Measurements from ENCODE around the gene NEK10.
"Not testable (repeated sequence)": the region's sequence is repeated elsewhere in the genome, so short reads cannot be mapped to it uniquely, and the experiment has no call there.

Gene NEK10

DNA sequence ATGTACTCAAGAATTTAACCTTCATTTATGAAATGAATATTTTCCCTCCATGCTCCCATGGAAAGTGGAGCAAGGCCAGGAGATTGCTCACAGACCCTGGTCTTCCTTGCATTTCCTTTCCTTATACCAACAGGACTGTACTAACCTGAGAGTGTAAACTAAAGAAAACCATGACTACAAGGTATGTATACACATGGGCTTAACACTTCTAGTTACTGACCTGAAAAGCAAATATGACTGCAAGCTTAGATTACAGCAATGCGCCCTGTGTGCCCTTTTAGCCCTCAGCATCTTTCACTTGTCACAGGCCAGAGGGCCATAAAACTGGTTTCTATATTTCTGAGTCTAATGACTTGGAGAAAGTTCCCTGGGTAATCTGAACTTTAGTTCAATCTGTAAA, 52.1 kb downstream of the NEK10 start:
- no peak for DNase-seq (ENCODE audit: low read depth, low spot score)

DNA sequence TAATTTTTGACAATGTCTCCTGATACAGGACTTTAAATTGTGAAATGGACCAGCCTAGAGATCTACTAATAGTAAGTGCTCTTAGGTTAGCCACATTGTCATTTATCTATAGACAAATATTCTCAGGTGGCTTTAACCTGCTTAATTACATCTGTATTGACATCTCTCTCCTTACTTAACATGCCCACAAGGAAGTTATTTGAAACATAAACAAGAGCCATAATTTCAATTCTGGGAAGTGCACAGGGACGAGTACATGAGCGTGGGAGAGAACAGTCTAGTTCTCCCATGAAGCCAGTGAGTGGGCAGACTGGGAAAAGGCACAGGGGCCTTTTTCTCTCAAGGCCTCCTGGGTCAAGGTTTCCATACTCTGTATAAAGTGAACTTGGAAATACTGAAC, 54.2 kb downstream of the NEK10 start:
- DNase-seq (ENCODE audit: low read depth, low spot score) = no peak

DNA sequence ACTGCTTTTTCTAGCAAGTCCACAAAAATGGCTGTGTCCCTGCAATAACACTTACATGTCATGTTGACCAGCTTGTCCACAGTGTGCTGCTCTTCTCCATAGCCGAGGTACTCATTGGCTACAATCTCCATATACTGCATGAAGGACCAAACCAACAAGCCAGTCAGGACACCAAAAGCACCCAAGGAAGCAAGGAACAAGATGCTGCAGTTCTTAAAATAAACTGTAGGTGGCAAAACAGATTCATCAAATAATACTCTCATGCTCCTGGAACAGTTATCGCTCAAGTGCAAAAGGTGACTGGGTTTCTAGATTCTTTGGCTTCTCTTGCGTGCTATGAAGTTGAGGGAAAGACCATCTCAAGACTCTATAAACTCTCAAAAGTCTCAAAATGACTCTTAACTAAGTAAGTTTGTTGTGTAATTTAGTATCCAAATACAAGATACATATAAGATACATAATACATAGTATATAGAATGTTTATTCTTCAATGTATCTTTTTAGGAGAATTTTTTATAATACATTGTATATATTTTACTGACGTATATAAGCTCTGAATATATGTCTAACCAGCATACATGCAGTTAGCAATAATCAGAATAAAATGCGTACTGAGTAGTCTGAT, 57.0 kb downstream of the NEK10 start:
- peak; percentile 54 for DNase-seq (ENCODE audit: low read depth, low spot score)

DNA sequence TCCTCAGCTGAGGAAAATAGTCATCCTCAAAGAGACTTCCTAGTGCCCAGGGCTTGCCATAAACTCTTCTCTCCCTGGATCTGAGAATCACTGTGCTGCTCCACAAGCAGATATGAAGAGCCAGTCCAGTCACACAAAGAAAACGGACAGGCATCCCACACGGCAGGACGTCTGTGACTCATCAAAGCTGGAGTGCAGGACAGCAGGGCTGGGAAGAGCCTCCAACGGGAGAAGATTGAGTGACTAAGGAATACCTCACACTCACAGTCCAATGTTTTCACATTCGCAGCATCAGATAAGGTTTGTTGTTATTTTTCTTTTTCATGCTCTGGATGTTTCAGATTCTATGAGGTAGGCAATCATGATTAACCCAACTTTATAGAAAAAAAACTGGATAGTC, 57.8 kb downstream of the NEK10 start:
- peak; percentile 91 for DNase-seq (ENCODE audit: low read depth, low spot score)

DNA sequence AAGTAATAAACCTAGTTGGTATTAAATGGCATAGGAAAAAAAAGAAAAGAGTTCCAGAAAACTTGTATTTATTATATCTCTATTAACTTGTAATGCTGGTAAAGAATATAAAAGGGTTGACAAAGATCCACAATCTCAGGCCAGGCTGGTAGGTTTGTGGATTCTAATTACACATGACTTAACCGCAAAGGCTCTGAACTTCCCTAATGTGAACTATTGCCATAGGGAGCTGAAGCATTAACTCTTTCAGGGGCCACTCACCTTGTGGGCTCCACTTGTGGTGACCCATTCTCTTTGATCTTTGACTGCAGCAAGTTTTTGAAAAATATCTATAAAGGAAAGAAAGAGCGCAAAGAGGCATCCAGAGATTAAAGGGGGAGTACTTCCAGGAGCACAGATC, 58.5 kb downstream of the NEK10 start:
- DNase-seq (ENCODE audit: low read depth, low spot score) = no peak

DNA sequence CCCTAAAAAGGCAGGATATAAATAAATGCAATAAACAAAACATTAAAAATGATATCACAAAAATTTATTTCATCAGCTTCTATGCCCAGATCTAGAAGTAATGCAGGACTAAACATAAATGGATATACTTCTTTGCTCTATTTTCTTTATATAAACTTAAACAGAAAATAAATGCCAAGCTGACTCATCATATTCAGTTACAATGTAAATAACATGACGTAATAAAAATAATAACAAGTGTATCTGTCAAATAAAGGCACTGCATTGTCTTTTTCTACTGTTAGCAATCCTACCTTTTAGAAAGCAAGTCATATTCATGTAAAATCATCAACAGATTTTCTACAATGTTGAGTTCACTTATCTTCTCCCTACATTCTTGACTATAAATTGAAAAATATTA, 61.6 kb downstream of the NEK10 start:
- no peak for DNase-seq (ENCODE audit: low read depth, low spot score)

DNA sequence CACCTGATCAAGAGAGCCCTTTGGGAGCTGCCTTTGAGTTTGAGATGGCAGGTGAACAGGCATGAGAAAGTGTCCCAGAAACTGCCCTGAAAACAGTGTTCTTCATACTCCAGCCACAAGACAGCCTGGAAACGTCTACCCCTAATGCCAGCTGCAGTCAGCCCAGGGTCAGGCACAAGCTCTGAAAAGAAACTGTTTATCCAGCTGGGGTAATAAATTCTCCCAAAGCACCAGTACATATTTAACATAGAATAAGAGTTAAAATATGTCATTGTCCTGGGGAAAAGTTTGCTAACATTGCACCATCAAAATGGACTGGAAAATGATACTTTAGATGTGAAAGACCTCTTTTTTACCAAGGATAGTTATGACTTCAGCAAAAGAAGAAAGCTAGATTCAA, 66.3 kb downstream of the NEK10 start:
- DNase-seq (ENCODE audit: low read depth, low spot score) = no peak

DNA sequence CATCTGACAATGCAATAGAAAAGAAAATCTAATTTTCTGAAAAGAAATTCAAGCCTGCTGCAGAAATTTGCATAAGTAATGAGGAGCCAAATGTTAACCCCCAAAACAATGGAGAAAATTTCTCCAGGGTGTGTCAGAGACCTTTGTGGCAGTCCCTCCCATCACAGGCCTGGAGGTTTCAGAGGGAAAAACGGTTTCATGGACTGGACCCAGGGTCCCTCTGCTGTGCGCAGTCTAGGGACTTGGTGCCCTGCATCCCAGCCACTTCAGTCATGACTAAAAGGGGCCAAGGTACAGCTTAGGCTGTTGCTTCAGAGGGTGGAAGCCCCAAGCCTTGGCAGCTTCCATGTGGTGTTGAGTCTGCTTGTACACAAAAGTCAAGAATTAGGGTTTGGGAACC, 70.2 kb downstream of the NEK10 start:
- DNase-seq (ENCODE audit: low read depth, low spot score) = not testable (repeated sequence)

DNA sequence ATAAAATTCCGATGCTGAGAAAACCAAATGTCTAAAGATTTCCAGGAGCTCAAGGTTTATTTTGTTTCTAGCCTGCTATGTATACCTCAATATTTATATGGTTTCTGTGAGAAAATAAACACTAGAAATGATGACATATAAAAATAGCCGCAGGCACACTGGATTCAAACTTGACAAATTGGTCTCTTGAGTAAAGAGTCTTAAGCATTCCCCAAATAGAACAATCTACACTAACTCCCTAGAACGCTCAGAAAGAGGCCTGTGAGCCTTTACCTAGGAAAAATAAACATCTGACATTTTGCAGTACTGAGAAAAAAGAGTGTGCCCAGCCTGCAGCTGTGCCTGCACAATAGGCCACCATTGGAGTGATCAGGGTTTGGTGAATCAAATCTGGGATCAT, 75.2 kb downstream of the NEK10 start:
- no peak for DNase-seq (ENCODE audit: low read depth, low spot score)

DNA sequence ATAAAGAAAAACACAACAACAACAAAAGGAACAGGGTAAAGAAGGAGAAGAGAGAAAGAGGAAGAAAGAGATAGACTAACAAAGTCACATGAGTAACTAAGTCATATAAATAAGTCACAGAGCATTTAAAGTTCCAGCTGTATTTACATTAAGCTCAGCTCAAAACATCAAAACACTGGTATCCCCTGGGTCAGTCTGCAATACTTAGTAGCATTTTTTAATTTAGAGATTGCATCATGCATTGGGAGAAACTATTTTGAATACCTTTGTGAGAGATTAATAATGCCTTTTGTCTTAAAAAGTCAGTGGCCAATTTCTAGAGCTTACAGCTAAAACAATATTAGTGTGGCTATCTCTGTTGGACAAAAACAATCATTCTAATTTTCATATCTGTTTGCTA, 78.4 kb downstream of the NEK10 start:
- no peak for DNase-seq (ENCODE audit: low read depth, low spot score)

DNA sequence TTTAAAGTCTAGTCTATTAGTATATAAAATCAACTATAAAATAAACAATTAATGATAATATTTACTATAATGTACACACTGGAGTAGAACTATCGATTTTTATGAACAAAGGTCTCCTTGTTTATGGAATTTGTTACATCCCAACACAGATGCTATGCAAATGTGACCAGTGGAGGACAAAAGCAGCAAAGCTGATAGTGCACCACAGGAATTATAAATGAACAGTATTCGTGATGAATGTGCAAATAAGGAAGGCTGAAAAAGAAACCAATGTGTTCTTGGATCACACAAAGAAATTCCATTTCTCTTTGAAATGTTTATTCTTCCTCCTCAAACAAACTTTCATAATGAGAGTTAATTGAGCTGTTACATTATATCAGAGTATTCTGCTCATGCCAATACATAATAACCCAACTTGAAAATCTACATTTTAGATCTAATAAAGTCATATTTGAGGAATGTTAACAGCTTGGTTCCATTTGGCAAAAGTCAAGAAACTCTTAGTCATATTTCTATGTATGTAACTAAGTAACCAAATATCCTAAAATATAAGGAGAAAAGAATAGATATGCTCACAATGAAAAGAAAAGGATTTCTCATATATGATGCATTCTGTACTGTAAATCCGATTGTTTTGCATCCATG, 79.3 kb downstream of the NEK10 start:
- DNase-seq (ENCODE audit: low read depth, low spot score) = no peak

DNA sequence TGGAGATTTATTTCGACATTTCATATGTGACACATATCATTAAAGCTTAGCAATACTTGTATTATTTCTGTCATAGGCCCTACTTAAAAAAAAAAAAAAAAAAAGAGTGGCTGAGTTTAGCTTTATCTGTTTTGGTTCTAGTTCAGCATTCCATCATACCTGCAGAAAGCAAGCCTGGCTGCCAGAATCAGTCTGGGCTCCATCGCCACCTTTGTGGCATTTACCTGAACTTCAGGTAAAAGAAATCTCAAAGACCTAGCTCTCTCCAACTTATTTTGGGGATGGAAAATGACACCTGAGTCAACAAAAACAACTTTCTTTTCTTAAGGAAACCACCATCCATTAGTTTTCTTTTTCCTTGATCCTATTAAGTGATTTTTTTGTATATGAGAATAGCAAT, 82.1 kb downstream of the NEK10 start:
- no peak for DNase-seq (ENCODE audit: low read depth, low spot score)

DNA sequence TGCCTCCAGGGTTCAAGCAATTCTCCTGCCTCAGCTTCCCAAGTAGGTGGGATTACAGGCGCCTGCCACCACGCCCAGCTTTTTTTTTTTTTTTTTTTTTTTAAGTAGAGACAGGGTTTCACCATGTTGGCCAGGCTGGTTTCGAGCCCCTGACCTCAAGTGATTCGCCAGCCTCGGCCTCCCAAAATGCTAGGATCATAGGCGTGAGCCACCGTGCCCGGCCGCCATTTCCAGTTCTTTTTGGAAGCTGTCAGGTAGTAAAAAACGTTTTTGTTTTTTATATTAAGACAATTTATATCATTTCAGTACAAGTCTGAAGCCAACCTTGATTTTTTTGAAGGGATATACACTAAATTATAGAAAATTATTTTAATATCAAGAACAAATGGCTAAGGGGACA, 82.7 kb downstream of the NEK10 start:
- DNase-seq (ENCODE audit: low read depth, low spot score) = not testable (repeated sequence)

DNA sequence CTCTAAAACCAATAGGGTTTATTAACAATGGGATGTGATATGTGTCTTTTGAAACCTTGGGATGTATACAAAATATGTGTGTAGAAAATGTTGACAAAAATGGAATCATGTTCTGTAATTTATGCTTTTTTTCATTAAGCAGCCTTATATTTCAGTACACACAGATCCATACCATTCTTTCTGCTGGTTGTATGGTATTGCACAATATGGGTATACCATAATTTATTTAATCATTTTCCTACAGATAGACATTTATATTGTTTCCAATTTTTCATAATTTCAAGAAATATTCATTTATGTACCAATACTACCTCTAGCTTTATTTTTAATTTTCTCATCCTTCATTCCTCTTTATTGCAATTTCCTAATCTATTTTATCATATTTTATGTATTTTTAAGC, 83.5 kb downstream of the NEK10 start:
- no peak for DNase-seq (ENCODE audit: low read depth, low spot score)

DNA sequence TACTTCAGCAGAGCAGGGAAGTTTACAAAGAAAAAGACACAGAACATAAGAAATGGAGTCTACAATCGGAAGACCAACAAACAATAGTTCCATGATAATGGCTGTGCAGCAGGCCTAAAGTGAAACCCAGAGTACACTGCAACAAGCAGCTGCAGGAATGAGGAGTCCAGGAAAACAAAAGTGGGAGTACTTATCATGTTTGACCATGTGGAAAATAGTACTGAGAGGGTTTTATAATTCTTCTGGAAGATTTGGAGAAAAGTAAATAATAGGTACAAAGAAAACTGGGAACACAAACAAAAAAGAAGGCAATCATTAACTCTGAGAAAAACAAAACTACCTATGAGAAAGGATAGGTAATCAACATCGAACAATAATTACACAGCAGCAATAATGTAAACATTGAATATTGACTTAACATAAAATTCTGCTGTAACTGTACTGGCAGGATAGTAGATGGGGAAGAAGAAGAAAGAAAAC, 87.5 kb downstream of the NEK10 start:
- DNase-seq (ENCODE audit: low read depth, low spot score) = no peak

DNA sequence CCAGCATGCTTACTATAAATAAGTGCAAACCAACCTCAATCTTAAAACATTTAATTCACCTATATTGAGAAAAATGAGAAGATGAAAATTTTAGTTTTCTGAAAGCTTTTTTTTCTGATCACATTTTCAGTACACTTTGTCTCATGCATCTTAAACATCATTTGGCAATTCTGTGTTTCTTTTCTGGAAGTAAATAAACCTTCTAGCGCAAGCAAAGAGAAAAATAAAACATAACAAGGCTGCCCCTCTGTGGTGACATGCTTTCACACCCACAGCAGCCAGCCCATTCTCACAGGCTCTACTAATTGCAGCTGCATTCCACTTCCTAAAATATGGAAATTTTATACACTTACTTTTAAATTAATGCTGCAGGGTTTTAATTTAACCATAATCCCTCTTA, 90.1 kb downstream of the NEK10 start:
- DNase-seq (ENCODE audit: low read depth, low spot score) = no peak

DNA sequence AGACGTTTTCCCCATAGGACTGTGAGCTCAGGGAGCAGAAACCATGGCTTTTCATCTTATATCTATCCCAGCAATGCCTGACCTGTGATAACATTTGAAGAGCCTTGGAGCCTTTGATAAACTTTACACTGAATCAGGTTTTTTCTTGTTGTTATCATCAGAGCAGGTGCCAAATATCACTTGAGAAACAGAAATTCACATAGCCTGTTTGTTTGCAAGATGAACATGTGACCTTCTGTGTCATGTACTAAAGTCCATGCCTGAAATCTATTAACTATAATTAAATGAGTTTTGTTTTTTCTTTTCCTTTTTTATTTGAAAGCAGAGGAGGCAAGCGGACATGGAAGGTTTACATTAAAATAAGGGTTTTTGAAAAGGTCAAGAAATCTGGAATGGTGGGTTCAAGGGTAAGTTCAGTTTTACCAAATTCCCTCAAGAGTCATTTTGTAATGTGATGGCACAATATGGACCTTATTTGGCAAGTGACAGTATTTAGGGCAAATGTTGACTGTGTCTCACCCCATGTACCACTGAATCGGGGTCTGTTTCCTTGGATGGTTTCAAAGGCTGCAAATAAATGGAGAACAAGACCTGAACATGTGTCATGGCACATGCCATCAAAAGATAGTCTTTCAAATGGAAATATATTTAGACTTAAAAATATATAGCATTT, 90.7 kb downstream of the NEK10 start:
- no peak for DNase-seq (ENCODE audit: low read depth, low spot score)

DNA sequence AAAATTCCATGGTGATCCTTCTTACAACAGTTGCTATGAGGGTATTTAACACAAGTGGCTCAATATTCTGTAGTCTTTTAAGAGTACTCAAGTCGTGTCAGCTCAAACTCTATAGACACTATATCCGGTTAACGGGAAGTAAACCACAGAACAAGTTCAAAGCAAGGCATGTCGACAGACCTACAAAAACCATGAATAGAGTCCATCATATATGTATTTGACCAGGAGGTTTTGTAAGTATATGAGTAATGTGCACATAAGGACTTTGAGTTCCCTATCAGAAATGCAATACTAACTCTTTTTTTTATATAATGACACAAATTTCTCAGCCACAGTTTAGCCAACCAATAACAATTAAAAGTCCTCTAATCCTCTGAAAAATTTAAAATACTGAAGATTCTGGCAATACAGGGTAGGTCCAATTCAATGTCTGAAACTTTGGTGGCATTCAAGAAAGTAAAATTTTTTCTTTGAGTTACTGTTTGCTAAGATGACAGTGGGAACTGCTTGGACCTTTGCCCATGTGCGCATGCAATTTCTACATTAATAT, 93.7 kb downstream of the NEK10 start:
- DNase-seq (ENCODE audit: low read depth, low spot score) = no peak

DNA sequence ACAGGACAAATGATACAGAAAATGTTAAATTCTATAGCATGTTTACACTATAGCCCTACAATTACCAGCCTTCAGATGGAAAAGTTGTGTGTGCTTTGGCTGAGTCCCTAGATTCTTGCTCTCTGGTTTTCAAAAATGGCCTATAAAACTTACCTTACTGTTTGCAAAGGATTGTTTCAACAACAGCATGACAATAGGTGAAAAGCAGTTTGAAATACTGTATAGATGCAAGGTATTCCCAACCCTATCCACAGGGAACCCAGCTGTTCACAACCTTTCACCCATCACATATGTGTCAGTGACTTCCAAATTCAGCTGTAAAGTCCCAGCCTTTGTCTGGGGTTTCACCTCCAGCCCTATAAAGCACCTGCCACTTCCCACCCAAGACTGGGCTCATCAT, 97.3 kb downstream of the NEK10 start:
- no peak for DNase-seq (ENCODE audit: low read depth, low spot score)

DNA sequence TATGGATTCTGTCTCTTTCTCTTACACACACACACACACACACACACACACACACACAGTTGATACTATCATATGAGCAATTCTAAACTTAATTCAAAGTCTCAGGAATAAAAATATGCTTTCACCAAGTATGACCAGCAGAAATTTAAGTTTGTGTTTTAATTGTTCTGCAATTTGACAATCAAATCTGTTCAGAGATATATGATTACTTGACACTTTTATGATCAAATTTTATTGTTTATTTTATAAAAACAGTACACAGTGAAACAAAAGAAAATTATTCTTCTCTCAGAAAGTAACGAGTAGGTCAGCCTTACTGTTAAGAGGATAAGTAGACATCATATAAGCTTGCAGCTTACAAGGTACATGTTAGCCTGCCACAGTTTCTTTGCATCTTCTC, 114.3 kb downstream of the NEK10 start:
- no peak for DNase-seq (ENCODE audit: low read depth, low spot score)

DNA sequence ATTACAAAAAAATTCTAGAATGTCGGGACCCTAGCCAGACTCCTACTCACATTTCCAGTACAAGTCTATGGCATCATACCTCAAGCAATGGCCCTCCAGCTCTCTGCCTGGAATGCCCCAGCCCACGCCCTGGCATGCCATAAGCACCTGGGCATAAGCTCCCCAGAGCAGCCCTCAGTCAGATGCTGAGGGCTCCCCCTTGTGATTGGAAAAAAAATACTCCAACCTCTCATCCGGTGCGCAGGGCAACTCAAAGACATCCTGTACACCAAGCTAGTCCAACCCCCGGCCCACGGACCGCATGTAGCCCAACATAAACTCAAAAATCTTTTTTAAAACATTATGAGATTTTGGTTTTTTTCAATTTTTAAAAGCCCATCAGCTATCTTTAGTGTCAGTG, 115.4 kb downstream of the NEK10 start:
- DNase-seq (ENCODE audit: low read depth, low spot score) = no peak

DNA sequence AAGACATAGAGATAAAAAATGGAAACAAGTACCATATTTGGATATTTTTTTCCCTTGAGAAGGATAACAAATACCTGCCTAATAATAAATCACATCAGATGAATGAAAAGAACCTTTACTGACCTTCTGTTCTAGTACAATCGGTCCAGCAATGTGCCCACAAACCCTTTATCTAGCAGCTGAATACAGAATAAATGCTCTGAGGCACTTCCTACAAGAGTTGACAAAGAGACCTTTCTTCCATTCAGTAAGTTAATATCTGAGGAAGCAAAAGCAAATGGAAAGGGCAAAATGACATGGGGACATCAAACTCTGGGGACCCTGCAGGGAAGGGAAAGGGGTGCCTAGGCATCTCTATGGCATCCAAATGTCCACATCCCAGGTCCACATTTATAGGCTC, 115.8 kb downstream of the NEK10 start:
- DNase-seq (ENCODE audit: low read depth, low spot score) = no peak

DNA sequence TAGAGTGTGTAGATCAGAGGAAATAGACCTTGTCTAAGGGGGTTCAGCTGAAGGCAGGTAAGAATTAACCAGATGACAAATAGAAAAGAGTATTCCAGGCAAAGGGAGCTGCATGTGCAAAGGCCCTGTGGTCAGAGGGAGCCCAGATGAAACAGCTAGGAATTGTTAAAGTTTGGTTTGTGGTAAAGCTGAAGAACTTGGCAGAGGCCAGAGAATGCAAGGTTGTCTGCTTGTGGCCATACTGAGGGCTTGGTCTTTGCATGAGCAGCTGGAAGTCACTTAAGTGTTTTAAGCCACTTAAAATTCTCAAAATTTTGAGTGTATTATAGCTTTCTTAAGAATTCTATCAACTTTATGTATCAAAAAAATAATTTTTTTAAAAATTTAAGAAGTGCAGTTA, 116.5 kb downstream of the NEK10 start:
- no peak for DNase-seq (ENCODE audit: low read depth, low spot score)
